Measurements from ENCODE around the gene MYO16.

The MYO16 gene

DNA sequence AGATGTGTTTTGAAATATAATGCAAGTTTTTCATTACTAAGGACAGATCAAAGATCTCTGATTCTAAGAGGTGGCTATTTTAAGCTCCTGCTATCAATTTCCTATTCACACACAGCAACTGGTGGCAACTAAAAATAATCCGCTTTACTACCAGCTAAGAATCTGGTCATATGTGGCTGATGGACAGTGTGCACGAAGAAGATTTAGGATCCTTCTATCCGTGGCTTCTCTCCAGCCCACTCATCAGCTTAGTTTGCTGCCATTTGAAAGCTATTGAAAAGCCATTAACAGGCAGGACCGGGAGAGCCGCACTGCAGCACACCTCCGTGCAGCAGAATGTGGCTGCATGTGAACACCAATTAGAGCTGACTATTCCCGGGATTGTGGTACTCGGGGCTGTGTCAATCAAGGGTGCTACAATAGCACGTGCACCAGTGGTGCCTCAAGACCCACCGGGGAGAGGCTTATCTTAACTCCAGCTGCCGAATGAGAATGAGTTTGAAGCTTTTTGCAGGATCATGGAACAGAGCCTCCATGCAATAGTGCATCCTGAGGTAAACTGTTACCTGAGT, at the start of gene MYO16:
TSS of gene MYO16 (plus strand) at position 431 of the 572 bp plus-strand sequence. CDS start 234 bp downstream, outside the sequence.
- no peak for DNase-seq

DNA sequence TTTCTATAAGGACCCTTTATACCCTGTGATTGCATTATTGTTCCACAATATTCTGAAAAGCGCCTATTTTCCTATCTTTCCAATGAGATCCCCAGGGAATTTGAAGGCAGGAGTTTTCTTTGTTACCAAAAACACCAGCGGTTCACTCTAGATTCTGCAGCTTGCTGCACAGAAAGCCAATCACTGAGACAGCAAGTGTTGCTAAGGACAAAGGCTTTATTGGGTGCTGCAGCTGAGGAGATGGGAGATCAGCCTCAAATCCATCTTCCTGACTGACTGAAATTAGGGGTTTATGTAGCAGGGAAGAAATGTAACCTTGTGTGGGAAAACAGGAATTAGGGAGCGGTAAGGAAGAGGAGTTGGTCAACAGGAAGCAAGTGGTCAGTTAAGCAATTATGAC, 42.6 kb upstream of the MYO16 start:
- no peak for DNase-seq

GRCh38 chr13:108588516-108588915, 40.9 kb upstream of the MYO16 start:
- no peak for DNase-seq

DNA sequence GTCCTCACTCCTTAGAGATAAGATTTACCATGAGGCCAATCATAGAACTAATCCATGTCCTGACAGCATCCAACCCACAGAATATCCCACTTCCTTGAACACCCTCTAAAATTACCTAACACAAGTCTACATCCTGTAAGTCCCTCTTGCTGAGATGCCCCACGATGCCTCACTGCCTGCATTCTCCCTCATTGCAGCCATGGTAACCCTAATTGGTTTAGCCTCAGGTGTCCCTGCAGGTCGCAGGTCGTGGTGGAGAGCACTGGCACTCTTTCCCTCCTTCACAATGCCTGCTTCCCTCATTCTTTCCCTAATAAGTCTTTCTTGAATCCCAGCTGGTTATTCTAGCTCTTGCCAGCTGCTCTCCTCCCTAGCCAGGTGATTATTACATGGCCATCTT, 35.3 kb upstream of the MYO16 start:
- no peak for DNase-seq

GRCh38 chr13:108595436-108596274, 33.8 kb upstream of the MYO16 start:
- DNase-seq, result no peak

- no peak for DNase-seq
These were observed 31.5 kb upstream of the MYO16 start for GRCh38 chr13:108597943-108598342.

- no peak for DNase-seq
These were observed 23.0 kb upstream of the MYO16 start for GRCh38 chr13:108606424-108606823.

DNA sequence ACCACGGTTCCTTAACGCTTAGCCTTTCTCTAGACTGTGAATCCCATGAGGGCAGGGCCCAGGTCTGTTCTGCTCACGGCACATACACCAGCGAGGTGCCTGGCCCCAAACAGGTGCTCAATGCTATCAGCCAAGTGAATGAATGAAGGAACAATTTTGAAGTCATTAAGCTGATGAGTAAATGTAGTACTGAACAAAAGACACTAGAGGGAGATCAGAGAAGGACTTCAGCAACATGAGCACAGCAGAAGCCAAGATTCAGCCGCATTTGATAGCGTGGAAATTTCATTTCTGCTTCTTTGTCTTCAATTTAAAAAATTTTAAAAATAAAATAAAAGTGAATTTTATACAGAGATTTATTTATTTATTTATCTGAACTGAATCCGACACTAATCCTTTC, 20.1 kb upstream of the MYO16 start:
- DNase-seq, result peak; percentile 50

GRCh38 chr13:108610507-108610906, 18.9 kb upstream of the MYO16 start:
- DNase-seq, result no peak

DNA sequence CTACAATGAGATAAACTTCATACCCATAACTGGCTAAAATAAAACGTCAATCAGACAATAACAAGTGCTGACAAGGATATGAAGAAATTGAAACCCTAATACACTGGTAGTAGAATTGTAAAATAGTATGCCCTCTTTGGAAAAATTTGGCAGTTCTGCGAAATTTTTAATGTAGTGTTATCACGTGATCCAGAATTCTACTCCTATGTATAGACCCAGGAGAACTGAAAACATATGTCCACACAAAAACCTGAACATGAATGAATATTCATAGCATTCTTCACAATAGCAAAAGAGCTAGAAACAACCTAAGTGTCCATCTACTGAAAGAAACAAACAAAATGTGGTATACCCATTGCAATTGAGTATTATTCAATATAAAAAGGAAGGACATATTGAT, 14.2 kb upstream of the MYO16 start:
- no peak for DNase-seq

GRCh38 chr13:108618233-108618632, 11.2 kb upstream of the MYO16 start:
- DNase-seq, result no peak

- no peak for DNase-seq
These were observed 7.9 kb upstream of the MYO16 start for GRCh38 chr13:108621462-108621861.

- DNase-seq, result no peak
These were observed 5.3 kb upstream of the MYO16 start for GRCh38 chr13:108624108-108624507.

GRCh38 chr13:108624979-108625378, 4.4 kb upstream of the MYO16 start:
- no peak for DNase-seq

GRCh38 chr13:108629988-108630387, 577 bp downstream of the MYO16 start:
- DNase-seq, result no peak

DNA sequence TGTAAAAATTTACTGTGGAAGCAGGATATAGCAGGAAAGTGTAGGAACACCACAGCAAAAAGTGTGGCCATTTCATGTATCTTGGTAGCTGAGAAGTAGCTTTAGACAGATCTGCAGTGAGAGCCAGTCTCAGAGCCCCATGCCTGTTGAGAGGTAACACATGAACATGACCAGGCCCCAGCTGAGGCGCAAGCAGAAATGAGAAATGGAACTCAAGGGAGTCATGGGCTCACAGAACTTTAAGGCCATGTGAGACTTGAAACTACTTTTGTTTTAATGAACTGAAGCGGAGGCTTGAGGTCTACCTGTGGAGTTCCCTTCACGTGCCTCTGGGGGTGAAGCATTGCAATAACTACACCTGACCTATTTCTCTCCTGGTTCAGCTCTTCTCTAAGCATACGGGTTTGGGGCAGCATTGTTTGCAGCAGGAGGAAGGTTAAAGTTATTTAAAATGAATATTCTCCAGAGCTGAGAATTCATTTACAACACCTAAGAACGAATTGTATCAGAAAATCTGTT, 3.3 kb downstream of the MYO16 start:
- no peak for DNase-seq

DNA sequence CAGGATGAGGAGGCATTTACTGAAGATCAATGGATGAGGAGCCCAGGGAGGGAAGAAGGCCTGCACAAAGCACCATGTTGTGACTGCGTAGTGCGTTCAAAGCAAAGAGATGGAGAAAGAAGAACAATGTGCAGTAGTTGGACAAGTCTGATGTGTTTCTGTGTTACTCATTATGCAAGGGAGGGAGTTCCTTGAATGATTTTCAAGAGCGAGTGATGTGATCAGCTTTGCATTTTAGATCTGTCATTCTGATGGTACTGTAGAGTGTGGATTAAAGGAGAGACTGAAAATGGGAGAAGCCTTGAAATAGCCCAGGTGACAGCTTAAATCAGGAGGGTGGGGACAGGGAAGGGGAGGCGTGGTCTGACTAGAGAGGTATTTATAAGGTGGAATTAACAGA, 9.5 kb downstream of the MYO16 start:
- DNase-seq, result no peak

DNA sequence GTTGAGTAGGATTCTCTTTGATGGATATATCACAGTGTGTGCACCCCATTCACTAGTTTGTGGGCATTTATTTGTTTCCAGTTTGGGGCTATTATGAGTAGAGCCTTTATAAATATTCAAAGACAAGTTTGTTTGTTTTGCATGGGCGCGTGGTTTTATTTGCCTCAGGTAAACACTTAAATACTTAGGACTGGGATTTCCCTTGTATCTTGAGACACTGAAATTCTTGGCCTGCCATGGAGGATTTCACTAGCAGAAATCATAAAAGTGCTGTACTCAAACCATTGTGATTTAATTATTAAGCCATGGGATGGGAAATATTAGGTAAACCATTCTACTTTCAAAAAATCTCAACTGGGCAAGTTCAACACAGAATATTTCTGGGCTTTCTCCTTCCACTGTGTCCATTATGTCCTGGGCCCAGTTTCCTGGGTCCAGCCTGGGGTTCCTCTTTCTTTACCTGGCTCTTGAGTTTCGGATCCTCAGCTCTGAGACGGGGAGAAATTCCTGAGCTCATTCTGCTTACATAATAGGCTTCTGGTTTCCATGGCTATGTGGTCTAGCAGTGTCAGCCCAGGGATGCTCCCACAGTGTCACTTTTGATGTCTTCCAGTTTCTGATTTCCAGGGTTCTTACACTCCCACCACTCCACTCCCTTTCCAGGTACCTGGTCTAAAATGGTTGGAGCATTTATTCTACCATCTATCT, 14.4 kb downstream of the MYO16 start:
- no peak for DNase-seq

GRCh38 chr13:108645376-108645775, 16.0 kb downstream of the MYO16 start:
- no peak for DNase-seq

DNA sequence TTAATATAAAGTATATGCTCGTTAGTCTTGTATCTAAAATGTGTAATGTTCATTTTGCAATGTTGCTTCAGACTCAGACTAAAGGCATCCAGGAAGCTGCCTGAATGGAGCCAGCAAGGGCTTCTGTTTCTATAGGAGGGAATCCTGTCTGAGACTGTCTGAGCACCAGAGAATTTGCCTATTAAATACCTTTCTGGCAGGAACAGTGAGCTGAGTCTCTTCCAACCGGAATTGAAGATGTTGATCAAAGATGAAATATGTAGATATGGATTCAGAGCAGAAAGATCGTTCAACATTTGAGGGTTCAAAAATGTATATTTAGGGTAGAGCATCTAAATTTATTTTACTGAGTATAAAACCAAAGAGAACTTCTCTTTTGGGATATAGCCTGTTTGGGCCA, 20.9 kb downstream of the MYO16 start:
- no peak for DNase-seq

- DNase-seq, result no peak
These were observed 27.3 kb downstream of the MYO16 start for GRCh38 chr13:108656742-108657141.

DNA sequence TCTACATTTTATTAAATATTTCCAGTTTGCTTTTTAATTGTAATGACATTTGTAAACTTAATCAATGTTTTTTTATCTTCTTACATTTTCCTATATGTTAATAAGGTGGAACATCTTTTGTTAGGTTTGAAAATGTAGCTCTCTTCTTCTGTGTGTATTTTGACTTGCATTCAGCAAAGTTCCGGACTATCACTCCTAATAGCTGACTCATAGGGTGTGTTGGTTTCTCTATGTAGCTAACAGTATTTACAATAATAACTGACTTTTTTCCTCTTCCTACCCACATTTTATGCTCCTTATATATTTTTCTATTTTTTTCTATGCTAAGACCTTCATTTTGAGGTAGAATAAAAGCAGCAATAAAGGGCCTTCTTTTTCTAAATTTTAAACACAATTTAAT, 28.1 kb downstream of the MYO16 start:
- no peak for DNase-seq

DNA sequence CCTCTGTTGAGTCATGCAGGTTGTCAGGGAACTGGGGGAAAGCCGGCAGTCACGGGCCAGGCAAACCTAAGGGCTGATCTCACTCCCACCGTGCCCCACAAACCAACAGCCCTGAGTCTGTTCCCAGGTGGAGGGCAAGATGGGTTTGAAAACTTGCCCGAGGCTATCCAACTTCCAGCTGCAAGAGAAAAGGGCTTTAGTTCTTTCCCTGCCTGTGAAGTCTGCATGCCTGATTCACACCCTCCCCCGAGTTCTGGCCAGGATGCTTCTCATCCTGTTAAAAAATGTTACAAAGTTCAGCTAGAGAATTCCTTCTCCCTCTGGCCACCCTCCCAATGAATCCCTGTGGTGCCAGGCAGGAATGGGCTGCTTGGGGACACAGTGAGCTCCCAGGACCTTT, 33.1 kb downstream of the MYO16 start:
- no peak for DNase-seq

DNA sequence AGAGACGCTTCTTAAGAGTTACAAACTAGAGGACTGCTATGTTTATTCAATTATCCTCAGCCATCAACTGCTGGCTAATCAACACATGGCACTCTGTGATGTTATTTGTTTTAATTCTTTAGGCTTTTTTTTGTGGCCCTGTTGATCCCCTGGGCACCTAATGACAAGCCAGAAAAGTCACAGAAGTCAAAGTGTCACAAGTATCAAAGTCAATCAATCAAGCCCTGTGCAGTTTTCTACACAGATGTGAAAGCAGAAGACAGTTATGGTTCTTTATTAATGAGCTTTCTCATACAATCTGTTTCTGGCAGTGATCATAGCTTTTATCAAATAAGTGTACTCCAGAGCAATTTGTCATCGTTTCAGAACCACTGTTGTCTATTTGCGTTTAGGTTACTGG, 34.3 kb downstream of the MYO16 start:
- no peak for DNase-seq
